Transverse colon (tissue), 4 donors: ENCODE measurements around the gene DNAI2.

Source experiments
- EP300 ChIP-seq: sonication (generic); formaldehyde crosslinking; IDR thresholded peaks from one replicate; pipeline ENCODE4 v1.6.1; 2017; ENCODE audit warnings: antibody characterized with exemption, low read depth
- POLR2A ChIP-seq: fragments of 450-650 bp; IDR thresholded peaks from one replicate; pipeline ENCODE4 v1.6.1; 2016; ENCODE audit warnings: antibody characterized with exemption, mild to moderate bottlenecking, moderate library complexity
- POLR2AphosphoS5 ChIP-seq, 3 donors: sonication (generic); formaldehyde crosslinking; IDR thresholded peaks; one replicate each; pipeline ENCODE4 v1.6.1; 2016; ENCODE audit warnings: antibody characterized with exemption in 3 of 3
- TF ChIP-seq, protein P1 (sequence below), 5 experiments: fragments of 200-600 bp in 3 of 5; fragments of 450-650 bp in 2 of 5; sonication (generic) in 3 of 5; IDR thresholded peaks; 1 replicate in 2 of 5; 2 replicates in 3 of 5; pipeline ENCODE4 v1.5.1; 2016 to 2017; ENCODE audit warnings: antibody characterized with exemption in 5 of 5, inconsistent platforms in 3 of 5, mild to moderate bottlenecking in 2 of 5, moderate library complexity in 1 of 5

DNA sequence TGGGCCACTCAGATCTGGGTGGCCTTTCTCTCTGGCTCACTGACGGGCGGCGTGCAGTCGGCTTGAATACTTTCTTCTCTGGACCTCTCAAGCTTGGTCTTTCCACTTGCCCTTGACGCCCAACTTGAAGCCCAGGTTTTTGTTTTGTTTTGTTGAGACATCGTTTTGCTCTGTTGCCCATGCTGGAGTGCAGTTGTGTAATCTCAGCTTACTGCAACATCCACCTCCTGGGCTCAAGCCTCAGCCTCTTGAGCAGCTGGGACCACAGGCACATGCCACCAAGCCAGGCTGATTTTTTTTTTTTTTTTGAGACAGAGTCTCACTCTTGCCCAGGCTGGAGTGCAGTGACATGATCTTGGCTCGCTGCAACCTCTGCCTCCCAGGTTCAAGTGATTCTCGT lies 29.3 kb downstream of the DNAI2 start:
- TF ChIP-seq, protein P1, sequence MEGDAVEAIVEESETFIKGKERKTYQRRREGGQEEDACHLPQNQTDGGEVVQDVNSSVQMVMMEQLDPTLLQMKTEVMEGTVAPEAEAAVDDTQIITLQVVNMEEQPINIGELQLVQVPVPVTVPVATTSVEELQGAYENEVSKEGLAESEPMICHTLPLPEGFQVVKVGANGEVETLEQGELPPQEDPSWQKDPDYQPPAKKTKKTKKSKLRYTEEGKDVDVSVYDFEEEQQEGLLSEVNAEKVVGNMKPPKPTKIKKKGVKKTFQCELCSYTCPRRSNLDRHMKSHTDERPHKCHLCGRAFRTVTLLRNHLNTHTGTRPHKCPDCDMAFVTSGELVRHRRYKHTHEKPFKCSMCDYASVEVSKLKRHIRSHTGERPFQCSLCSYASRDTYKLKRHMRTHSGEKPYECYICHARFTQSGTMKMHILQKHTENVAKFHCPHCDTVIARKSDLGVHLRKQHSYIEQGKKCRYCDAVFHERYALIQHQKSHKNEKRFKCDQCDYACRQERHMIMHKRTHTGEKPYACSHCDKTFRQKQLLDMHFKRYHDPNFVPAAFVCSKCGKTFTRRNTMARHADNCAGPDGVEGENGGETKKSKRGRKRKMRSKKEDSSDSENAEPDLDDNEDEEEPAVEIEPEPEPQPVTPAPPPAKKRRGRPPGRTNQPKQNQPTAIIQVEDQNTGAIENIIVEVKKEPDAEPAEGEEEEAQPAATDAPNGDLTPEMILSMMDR (IDR thresholded peaks at IDR 0.05) = no peak
- TF ChIP-seq POLR2AphosphoS5 (IDR thresholded peaks at IDR 0.05) = no peak
- no peak for TF ChIP-seq POLR2A
- TF ChIP-seq EP300 = no peak
